Stimulated activated CD4-positive, alpha-beta T cell treated with anti-CD3 and anti-CD28 coated beads, Interleukin-1b, Interleukin-23, amount 100 ng/mL, for 48 hours (primary cell): ENCODE measurements around the gene SERPINH1.

ENCODE experiments used
- DNase-seq: peaks from one replicate; pipeline ENCODE4 v3.0.0-alpha.2; 2020

The SERPINH1 gene

GRCh38 chr11:75557666-75558494, 4.2 kb upstream of the SERPINH1 start:
- DNase-seq: no peak

GRCh38 chr11:75558939-75559843, 2.9 kb upstream of the SERPINH1 start:
- DNase-seq: no peak

DNA sequence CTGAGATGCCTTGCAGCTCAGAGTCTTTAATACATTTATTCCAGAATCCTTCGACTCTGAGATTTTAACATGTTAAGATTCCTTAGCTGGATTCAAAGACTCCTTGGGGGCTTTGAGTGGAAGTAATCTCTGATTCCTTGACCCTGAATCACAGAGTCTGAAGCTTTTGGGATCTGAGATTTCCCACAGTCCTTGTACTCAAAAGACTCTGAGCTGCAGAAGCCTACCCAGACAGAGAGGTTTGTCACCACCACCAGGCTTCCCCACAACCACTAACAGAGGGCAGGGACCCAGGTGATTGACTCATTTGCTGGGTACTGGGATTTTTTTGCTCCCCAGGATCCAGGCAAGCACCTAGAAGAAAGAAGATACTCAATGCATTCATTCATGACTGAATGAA, 1.4 kb upstream of the SERPINH1 start:
- no peak for DNase-seq

DNA sequence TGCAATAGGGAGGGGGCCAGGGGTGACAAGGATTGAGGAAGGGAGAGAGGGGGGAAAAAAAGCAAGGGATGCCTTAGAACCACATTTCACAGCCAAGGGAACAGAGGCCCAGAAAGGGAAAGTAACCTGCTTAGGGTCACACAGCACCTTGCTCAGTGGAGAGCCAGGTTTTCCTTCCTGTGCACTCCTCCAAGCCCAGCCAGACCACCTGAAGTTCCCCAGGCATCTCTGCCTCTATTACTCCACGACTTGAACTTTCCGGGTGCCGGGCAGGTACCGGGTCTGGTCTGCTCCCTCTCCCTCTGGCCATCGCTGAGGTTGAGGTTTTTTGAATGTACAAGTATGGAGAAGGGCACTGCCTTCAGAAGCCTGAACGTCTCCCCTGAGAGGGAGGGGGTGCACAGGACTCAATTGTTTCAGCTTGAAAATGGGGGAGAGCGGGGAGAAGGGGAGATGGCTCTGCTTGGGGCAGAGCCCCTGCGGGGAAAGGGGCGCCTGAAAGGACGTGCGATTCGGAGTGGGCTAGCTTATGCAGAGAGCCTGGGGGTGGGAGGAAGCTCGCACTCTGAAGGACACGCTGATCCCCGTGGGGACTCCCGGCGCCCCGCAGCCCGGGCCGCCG, 516 bp upstream of the SERPINH1 start:
- no peak for DNase-seq

- no peak for DNase-seq
Measured at GRCh38 chr11:75562836-75563484, 907 bp downstream of the SERPINH1 start.

- DNase-seq: no peak
Measured at GRCh38 chr11:75563501-75563977, 1.5 kb downstream of the SERPINH1 start.

GRCh38 chr11:75563978-75564552, 2.0 kb downstream of the SERPINH1 start:
- DNase-seq: no peak

- no peak for DNase-seq
Measured at GRCh38 chr11:75565221-75565814, 3.3 kb downstream of the SERPINH1 start.

DNA sequence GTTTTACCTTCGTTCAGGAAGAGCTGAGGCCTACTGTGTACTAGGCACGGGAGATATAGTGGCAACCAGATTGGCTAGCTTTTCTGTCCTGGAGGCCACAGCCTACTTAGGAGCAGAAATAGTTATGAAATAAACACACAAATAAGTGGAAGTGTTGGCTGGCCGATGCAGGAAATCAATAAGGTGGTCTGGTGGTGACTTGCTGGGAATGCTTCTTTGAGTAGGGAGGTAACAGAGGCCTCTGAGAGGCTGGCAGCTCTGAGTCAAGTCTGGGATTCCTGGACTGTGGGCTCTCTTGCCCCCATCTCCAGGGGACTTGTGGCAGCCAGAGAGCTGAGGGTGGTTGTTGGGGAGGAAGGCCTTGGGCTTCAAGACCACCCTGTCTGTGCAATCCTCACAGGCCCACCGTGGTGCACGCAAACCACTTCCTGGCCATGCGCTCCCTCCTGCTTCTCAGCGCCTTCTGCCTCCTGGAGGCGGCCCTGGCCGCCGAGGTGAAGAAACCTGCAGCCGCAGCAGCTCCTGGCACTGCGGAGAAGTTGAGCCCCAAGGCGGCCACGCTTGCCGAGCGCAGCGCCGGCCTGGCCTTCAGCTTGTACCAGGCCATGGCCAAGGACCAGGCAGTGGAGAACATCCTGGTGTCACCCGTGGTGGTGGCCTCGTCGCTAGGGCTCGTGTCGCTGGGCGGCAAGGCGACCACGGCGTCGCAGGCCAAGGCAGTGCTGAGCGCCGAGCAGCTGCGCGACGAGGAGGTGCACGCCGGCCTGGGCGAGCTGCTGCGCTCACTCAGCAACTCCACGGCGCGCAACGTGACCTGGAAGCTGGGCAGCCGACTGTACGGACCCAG, 4.1 kb downstream of the SERPINH1 start:
- no peak for DNase-seq

GRCh38 chr11:75566763-75567279, 4.8 kb downstream of the SERPINH1 start:
- DNase-seq: no peak

DNA sequence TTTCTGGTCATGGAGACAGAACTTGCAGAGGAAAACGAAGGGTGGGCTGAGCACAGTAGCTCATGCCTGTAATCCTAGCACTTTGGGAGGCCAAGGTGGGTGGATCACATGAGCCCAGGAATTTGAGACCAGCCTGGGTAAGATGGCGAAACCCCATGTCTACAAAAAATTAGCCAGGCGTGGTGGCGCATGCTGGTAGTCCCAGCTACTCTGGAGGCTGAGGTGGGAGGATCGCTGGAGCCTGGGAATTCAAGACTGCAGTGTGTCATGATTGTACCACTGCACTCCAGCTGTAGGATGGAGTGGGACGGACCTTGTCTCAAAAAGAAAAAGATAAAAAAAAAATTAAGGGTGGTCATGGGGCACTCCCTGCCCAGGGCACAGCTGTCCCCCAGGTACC, 5.9 kb downstream of the SERPINH1 start:
- DNase-seq: no peak

- DNase-seq: no peak
Measured at GRCh38 chr11:75568616-75569219, 6.7 kb downstream of the SERPINH1 start.

GRCh38 chr11:75570559-75571139, 8.6 kb downstream of the SERPINH1 start:
- no peak for DNase-seq

- DNase-seq: no peak
Measured at GRCh38 chr11:75571625-75572024, 9.6 kb downstream of the SERPINH1 start.

DNA sequence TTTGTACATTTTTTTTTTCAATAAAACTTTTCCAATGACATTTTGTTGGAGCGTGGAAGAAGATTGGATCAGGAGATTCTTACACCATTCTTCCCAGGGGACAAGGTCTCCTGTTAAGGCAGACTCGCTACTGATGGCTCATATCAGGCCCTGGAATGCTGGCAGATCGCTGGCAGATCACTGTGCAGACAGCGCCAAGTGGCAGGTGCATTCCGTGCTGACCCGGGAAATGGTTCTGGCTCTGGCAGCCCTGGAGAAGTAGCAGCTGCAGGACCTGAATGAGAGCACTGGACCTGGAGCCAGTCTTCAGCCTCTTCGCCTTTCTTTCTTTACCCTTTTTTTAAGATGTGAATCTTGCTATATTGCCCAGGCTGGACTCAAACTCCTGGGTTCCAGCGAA, 10.7 kb downstream of the SERPINH1 start:
- no peak for DNase-seq

DNA sequence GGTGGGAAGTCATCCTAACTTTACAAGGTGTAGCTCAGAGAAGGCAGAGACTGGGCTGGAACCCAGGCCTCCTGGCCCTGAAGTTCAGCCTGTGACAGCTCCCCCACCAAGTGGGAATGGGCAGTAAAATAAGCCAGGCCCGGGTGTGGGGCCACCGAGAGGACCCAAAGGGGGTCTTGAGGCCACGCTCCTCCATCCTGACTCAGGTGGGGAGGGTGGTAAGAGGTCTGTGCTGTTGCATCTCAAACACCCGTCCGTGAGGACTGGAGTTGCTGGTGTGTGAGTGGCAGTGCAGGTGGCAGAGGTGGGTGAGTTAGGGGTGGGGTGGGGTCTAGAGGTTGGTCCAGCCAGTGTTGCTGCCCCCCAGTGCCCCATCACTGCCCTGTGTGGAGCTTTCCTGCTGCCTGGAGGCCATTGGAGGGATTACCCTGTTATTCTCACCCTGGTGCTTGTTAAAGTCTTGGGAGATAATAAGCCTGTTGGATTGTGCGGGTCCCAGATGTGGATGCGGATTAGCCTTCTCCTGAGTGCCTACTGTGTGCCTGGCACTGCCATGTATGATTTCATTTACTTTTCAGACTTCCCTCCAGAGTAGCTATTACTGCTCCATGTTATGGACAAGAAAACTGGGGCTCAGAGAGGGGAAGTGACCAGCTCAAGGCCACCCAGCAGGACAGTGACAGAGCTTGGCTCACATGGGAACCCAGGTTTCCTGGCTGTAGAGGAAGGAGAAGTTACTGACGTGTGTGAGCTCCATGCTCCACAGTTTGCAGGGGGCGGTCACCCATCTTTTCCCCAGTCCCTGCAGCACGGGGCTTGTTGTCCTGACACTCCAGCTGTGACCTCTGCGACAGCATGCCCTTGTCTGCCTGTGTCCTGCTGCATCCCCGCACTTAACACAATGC, 12.9 kb downstream of the SERPINH1 start:
- no peak for DNase-seq

- DNase-seq: no peak
Measured at GRCh38 chr11:75576017-75576416, 14.0 kb downstream of the SERPINH1 start.

DNA sequence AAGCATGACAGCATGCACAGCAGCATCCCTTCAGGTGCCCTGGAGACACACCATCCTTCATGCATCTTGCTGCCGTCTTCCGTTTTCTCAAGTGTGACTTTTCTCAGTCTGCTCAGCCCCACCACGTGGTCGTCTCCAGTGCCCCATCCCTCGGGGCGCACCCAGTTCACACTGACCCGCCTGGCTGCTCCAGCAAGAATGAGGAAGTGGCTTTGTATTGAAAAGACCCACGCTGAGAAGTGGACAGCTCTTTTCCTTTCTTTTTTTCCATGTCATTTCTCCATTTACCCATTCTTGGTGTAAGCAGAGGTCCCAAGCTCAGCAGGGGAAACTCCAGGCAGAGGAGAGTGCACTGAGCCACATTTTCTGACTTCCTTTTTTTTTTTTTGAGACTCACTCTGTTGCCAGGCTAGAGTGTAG, 14.5 kb downstream of the SERPINH1 start:
- DNase-seq: no peak

DNA sequence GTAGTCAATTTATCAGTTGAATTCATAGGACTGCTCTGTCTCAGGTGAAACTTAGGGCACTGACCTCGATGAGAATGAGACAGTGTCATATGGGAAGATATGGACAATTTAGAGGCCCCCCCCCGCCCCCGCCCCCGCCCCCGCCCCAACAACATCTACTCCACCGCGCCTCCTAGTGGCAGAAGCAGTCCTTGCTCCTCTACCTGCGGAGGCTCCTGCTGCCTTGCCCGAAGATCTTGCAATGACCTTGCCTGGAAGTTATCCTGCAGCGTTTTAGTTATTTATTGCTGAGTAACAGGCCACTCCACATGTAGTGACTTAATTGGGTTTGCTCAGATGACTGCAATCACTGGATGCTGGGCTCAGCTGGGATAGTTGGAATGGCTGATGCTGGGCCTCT, 15.2 kb downstream of the SERPINH1 start:
- DNase-seq: peak; percentile 36
